GM18505 (cell line): Measurements from ENCODE around the gene MPZL3.

Experiments used
- ATAC-seq: cut with Tn5 transposase; IDR thresholded peaks from one replicate; pipeline ENCODE4 v1.9.1; 2021; ENCODE audit not compliant: unreplicated experiment
- POLR2A ChIP-seq: IDR thresholded peaks from 4 replicates; pipeline ENCODE4 v1.6.1; 2011; ENCODE audit warnings: borderline replicate concordance; ENCODE audit not compliant: insufficient read depth, insufficient read length; ENCODE audit errors: extremely low read depth

Gene MPZL3

DNA sequence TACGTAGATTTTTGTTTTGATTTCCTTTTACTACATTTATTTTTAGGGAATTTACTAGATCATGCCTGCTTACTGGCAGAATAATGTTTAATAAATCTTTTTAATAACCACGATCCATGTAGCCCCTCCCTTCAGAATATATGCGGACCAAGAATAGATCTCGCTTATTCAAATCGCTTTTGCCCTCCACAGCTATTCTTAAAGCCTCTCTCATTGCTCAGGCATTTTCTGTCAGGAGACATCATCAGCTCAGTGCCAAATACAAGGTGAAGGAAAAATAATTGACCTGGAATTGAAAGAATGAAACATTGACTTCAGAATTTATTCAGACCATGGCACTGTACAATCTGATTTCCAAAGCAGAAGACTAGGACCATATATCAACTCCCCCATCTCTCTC, 17.3 kb downstream of the MPZL3 start:
- ATAC-seq: no peak
- TF ChIP-seq POLR2A: no peak

DNA sequence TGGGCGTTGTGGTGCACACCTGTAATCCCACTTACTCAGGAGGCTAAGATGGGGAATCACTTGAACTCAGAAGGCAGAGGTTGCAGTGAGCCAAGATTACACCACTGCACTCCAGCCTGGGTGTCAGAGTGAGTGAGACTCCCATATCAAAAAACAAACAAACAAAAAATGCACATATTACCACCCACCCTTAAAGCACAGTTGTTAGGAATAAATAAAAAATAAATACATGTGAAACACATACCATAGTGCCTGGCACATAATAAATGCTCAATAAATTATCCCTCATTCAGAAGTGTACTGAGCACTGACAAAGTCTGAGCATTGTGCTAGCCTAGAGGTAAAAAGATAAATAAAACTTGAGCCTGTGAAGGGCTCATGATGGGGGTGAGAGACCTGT, 18.3 kb downstream of the MPZL3 start:
- no peak for TF ChIP-seq POLR2A
- no peak for ATAC-seq

DNA sequence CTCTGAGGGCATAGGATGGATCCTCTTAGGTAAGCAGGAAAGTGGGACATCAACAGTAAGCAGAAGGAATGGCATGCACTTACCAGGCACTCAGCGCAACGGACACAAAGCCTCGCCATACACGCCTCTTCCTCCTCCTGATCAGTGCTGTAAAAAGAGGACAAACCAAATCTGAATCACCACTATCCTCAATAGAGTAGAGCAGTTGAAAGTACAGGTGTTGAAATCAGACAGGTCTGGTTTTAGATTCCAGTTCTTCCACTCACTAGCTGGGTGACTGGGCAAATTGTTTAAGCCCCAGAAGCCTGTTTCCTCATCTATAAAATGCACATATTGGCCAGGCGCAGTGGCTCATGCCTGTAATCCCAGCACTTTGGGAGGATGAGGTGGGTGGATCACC, 18.8 kb downstream of the MPZL3 start:
- no peak for ATAC-seq
- TF ChIP-seq POLR2A: no peak

DNA sequence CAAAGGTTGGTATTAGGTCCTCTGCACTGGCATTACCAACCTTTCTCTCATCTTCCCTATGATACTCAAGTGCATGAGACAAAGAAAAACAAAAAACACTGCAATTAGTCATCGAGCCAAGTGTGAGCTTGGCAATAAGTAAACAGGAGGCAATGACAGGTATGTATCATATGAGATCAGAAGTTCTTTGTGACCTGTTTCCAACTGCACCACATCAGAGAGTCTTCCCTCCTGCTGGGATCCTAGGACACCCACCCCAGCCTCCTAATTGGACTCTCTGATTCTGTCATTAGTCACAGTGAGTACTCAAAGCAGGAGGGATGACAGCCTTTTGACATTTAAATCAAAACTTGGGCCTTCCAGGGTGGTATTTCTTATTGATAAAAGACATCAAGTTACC, 19.5 kb downstream of the MPZL3 start:
- ATAC-seq: no peak
- TF ChIP-seq POLR2A: no peak

DNA sequence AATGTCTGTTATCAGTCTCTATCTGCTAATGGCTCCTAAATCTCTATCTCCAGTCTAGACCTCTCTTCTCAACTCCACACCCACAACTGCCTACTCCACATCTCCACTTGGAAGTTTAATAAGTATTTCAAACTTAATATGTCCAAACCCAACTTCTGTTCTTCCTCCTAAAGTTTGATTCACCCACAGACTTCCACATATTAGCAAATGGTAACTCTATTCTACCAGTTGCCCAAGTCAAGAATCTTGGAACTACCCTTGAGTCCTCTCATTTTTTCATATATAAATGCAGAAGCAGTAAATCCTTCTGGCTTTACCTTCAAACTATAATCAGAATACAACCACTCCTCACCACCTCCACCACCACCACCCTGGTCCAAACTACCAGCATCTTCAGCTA, 20.7 kb downstream of the MPZL3 start:
- no peak for TF ChIP-seq POLR2A
- ATAC-seq: no peak

DNA sequence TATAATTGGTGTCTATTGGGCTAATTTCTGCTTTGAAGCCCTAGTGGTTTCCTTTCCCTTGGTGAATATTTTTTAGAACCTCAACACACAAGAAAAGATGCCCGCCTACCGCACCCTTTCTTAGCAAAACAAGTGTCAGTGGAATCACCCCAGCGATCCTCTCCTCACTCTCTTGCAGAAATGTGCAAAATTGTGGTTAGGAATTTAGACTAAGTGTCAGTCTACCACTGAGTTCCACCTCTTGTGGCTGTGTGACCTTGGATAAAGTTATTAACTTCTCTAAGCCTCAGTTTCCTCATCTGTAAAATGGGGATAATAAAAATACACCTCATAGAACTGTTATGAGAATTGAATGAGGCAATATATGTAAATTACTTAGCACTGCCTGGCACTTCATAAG, 22.1 kb downstream of the MPZL3 start:
- TF ChIP-seq POLR2A: no peak
- ATAC-seq: no peak

DNA sequence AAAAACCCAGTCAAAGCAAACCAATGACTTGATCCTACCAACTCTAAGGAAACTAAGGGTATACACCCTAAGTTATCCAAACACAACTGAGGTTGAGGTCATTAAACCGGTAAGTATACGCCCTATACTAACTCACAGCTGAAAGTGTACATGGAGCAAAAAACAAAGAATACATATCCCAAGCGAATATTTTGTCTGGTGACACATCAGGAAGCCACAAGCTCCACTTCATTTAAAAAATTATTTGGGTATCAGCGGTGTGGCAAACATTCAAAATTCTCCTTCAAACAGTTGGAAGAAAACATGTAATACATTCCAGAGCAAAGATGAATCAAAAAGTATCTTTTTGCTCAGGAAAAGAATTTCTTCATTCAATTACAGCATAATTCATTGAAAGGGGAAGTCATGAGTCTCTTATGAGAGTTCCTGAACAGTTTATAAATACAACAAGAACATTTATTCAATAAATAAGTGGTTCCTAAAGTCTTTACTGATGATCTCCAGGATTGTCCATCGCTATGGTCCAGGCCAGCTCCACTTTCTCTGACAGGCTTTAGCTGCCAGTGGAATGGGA, 22.8 kb downstream of the MPZL3 start:
- TF ChIP-seq POLR2A: no peak
- no peak for ATAC-seq

DNA sequence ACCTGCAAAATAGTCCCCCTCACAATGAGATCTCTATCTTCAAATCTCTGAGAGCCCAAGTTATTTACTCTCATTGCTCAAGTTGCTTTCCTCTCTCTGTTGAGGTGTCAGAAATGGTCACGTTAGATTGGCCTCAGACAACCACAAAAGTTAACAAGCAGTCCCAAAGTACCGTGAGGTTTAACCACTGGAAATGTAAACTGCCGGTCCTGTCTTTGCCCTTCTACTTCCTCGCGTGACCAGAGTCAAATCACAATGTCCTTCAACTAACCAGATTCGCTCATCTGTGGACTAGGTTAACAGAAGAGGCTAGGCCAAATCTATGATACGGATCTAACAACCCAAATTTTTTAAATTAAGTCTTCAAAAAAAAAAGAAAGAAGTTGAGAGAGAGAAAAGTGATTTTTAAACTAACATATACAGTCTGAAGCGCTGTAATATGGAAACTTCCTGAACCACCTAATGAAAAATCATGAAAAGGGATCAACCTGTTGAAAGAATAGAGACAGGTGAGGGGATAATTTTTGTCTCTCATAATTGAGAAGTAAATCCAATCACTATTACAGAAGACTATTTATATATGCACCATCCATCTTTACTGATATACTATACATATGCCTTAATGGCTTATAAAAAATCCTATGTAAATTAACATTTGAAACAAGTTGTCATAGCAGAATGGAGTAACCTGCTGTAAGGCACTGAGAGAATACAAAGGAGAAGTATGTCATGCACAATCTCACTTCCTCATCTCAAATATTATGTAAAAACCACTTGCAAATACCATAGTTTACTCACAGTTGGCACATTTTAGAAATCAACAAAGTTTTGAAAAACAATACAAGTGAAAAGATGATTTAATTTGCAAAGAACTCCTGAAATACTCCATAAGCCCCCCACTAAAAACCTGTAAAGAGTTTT, 24.0 kb downstream of the MPZL3 start:
- no peak for TF ChIP-seq POLR2A
- peak; percentile 60 for ATAC-seq

DNA sequence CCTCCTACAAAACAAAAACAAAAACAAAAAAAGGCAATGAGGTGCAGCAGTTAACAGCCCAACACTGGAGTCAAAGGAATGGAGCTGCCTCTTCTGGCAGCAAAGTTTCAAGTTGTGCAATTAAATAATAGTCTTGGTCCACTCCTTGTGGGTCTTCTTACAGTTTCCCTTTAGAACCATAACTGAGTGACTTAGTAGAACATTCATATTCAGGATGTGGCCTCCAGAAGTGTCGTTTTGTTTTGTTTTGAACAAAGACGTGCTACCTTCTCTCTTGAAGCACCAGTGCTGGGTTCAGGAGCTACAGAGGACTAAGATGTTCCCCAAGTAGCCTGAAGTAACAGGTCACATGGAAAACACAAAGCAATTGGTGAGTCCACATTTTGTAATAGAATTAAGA, 25.4 kb downstream of the MPZL3 start:
- ATAC-seq: no peak
- no peak for TF ChIP-seq POLR2A

DNA sequence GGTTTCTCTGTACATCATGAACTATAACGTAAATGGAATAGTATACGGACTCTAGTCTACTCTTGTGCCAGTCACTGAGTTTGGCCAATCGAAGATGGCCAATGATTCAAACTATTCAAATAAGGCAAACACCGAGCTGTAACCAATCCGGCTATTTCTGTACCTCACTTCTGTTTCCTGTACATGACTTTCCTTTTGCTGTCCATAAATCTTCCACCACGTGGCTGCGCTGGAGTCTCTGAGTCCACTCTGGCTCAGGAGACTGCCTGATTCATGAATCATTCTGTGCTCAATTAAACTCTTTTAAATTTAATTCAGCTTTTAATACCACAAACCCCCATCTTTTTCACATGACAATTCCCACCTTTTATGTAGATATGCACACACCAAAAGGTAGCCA, 25.9 kb downstream of the MPZL3 start:
- TF ChIP-seq POLR2A: no peak
- ATAC-seq: no peak

DNA sequence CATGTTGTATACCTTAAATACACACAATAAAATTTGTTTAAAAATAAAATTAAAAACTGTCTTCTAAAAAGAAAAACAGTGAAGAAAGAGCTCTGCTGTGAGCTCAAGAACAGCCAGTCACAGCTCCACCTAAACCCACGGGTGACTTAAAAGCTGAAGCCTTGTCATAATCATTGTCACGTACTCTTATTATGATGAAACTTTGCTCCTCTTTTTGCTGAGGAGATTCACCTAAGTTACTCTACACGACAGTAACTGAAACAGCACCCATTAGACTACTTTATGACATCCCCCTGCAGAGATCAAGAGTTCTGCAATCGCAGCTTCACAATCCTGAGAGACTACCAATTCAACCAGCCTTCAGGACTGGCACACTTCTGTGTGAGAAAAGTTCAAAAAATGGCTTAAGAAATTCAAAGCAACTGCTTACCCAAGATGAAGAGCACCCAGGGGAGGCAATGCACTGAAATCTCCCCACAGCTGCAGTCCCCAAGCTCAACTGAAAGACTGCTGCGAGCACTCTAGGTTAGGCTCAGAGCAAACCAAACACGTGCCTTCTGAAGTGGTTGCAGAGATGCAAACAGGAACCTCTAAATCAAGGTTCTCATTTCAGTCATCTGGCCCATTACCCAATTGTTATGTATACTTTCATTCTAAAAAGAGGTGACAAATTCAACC, 27.5 kb downstream of the MPZL3 start, which contains the start of gene JAML:
TSS of gene JAML (minus strand) at position 501 of the 678 bp plus-strand sequence. CDS start 10,145 bp downstream, outside the sequence.
- no peak for TF ChIP-seq POLR2A
- no peak for ATAC-seq

DNA sequence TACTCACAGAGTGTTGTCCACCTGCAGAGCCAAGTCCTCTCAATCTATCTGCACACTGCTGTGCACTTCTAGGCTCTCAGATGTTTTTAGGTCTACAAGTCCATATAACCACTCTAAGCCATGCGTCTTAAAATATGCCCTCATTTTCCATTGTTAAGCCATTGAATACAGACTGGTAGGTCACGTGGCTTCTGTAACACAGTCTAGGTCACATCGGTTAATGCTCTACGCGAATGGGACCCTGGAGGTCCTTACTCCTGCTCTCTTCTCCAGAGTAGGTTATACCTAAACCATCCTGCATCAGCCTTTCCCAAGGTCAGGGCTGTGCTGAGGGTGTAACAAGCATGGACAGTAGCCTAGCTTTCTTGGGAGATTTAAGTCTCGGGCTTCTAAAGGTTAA, 28.2 kb downstream of the MPZL3 start:
- no peak for ATAC-seq
- no peak for TF ChIP-seq POLR2A

DNA sequence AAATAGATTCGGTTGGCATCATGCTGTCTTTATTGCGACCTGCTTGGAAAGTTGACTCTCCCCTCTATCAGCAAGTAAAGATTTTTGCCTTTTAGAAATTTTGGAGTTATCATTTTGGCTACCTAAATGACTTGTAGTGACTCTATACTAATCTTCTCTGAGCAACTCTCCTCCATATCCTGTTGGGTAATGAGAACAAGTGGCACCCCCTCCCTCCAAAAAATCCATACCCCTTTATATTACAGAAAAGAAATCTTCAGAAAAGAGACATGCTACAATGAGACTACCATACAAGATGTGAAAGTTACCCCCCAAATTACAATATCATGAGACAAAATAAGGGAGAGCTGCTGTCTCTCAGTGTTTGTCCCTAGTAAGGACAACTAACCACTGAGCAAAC, 28.6 kb downstream of the MPZL3 start:
- TF ChIP-seq POLR2A: no peak

DNA sequence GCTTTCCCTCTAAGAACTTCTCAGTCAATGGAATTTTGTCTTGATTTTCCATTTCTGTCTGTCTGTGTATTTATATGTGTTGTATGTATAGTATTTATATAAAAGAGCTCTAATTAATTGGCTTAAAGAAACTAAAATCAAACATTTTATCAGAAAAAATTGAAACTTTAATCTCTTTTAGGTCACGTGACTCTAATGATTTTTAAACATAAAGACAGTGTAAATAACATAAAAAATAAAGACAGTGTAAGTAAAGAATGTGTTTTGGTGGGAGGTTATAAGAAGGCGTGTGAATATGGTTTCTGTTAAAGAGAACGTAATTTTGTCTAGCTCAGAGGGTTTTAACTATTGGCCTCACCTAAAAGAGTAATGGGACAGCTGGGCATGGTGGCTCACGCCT, 29.7 kb downstream of the MPZL3 start:
- no peak for TF ChIP-seq POLR2A
- no peak for ATAC-seq

More for the DNA sequence above, 28.6 kb downstream of the MPZL3 start:
- ATAC-seq: no peak
